ENCODE results near the gene ZNF549.

ZNF549 gene

GRCh38 chr19:57560049-57560491 lies 32.9 kb downstream of the ZNF549 start:
- TF ChIP-seq CTCF (IDR thresholded peaks at IDR 0.05; ENCODE audit: extremely low read depth, missing control alignments), result no peak
- DNase-seq (ENCODE audit: low spot score), result no peak

- TF ChIP-seq CTCF (IDR thresholded peaks at IDR 0.05; ENCODE audit: extremely low read depth, missing control alignments), result no peak
- no peak for DNase-seq (ENCODE audit: low spot score)
Measured at GRCh38 chr19:57563547-57563946, 36.4 kb downstream of the ZNF549 start.

GRCh38 chr19:57566396-57567265 lies 39.5 kb downstream of the ZNF549 start:
- no peak for DNase-seq (ENCODE audit: low spot score)
- TF ChIP-seq CTCF (IDR thresholded peaks at IDR 0.05; ENCODE audit: extremely low read depth, missing control alignments), result no peak

GRCh38 chr19:57570707-57571106 lies 43.6 kb downstream of the ZNF549 start:
- no peak for TF ChIP-seq CTCF (IDR thresholded peaks at IDR 0.05; ENCODE audit: extremely low read depth, missing control alignments)
- DNase-seq (ENCODE audit: low spot score), result no peak

GRCh38 chr19:57572415-57572947 lies 45.3 kb downstream of the ZNF549 start:
- TF ChIP-seq CTCF (IDR thresholded peaks at IDR 0.05; ENCODE audit: extremely low read depth, missing control alignments), result no peak
- no peak for DNase-seq (ENCODE audit: low spot score)

- DNase-seq (ENCODE audit: low spot score), result no peak
- TF ChIP-seq CTCF (IDR thresholded peaks at IDR 0.05; ENCODE audit: extremely low read depth, missing control alignments), result no peak
Measured at GRCh38 chr19:57576661-57577060, 49.5 kb downstream of the ZNF549 start.

- TF ChIP-seq CTCF (IDR thresholded peaks at IDR 0.05; ENCODE audit: extremely low read depth, missing control alignments), result no peak
- peak; percentile 99 for DNase-seq (ENCODE audit: low spot score)
Measured at GRCh38 chr19:57578487-57579205, 51.5 kb downstream of the ZNF549 start, which contains the start of gene ZNF416. Gene ZNF416 (minus strand): TSS chr19:57578911. CDS start chr19:57578704, 207 bp downstream.

Data from GM20000 (cell line).